Common myeloid progenitor, CD34-positive (primary cell): ENCODE measurements around the gene ADAT3.

Experiments used
- CTCF ChIA-PET: fragments of 350-600 bp; sonication (Branson Sonifier 250); formaldehyde crosslinking; loops from one replicate; lab custom pipeline; 2021; ENCODE audit warnings: antibody characterized with exemption; lab: Charles Lee
- POLR2A ChIA-PET: fragments of 350-600 bp; sonication (Branson Sonifier 250); formaldehyde crosslinking; loops from one replicate; lab custom pipeline; 2021; ENCODE audit warnings: antibody characterized with exemption; lab: Charles Lee
- DNase-seq, 3 donors: peaks; one replicate each; pipeline versions ENCODE4 v3.0.0 to v3.0.0-alpha.2; 2013
- H3K27ac ChIP-seq, 2 experiments: 1 replicate in 1 of 2; 2 replicates in 1 of 2; pipeline ENCODE4 v1.7.0; 2013; ENCODE audit warnings: inconsistent platforms in 2 of 2, low read length in 2 of 2, mild to moderate bottlenecking in 2 of 2, low read depth in 1 of 2, moderate library complexity in 1 of 2; ENCODE audit not compliant: severe bottlenecking in 2 of 2, insufficient read depth in 1 of 2, poor library complexity in 1 of 2
- H3K27me3 ChIP-seq, 5 experiments: replicated peaks in 2 of 5; 1 replicate in 3 of 5; 2 replicates in 2 of 5; pipeline versions ENCODE4 v1.6.1 to v1.7.0; 2013; ENCODE audit warnings: low read length in 4 of 5, mild to moderate bottlenecking in 2 of 5, moderate library complexity in 2 of 5, inconsistent platforms in 1 of 5; ENCODE audit not compliant: insufficient read depth in 5 of 5, control insufficient read depth in 4 of 5
- H3K36me3 ChIP-seq, 4 experiments: 1 replicate in 2 of 4; 2 replicates in 2 of 4; pipeline versions ENCODE4 v1.6.1 to v1.7.0; 2013; ENCODE audit warnings: low read length in 3 of 4, control low read depth in 1 of 4, mild to moderate bottlenecking in 1 of 4; ENCODE audit not compliant: control insufficient read depth in 4 of 4, insufficient read depth in 4 of 4
- H3K4me1 ChIP-seq, 4 experiments: 1 replicate in 3 of 4; 2 replicates in 1 of 4; pipeline versions ENCODE4 v1.6.1 to v1.7.1; 2013; ENCODE audit warnings: low read length in 3 of 4, mild to moderate bottlenecking in 3 of 4, control low read depth in 1 of 4, inconsistent platforms in 1 of 4, moderate library complexity in 1 of 4; ENCODE audit not compliant: control insufficient read depth in 4 of 4, insufficient read depth in 4 of 4; ENCODE audit errors: control extremely low read depth in 1 of 4
- H3K4me3 ChIP-seq, 7 experiments: 1 replicate in 4 of 7; 2 replicates in 3 of 7; pipeline versions ENCODE4 v1.5.1 to v1.7.0; 2013; ENCODE audit warnings: mild to moderate bottlenecking in 7 of 7, low read length in 6 of 7, moderate library complexity in 6 of 7, inconsistent platforms in 2 of 7, low read depth in 2 of 7, control low read depth in 1 of 7; ENCODE audit not compliant: insufficient read depth in 4 of 7, control insufficient read depth in 1 of 7; ENCODE audit errors: extremely low read depth in 1 of 7
- H3K9me3 ChIP-seq, 5 experiments: 1 replicate in 4 of 5; 2 replicates in 1 of 5; pipeline versions ENCODE4 v1.6.1 to v1.7.1; 2013; ENCODE audit warnings: low read length in 4 of 5, mild to moderate bottlenecking in 2 of 5, inconsistent platforms in 1 of 5, low read depth in 1 of 5, moderate library complexity in 1 of 5; ENCODE audit not compliant: control insufficient read depth in 4 of 5, insufficient read depth in 2 of 5; ENCODE audit errors: control extremely low read depth in 1 of 5
- WGBS: methylation state at CpG from one replicate; pipeline ENCODE4 v1.1.5; 2013; ENCODE audit not compliant: insufficient coverage; 5-methylcytosine and 5-hydroxymethylcytosine counted together

The ADAT3 gene

GRCh38 chr19:1945899-1946298 lies 40.7 kb downstream of the ADAT3 start:
- peaks cover 5 to 62% (median 43%) of the 10 kb centered on the region in 4 experiments for H3K4me1 ChIP-seq
- WGBS: 91% methylated on average over 8 of the region's 18 CpGs
- H3K27me3 ChIP-seq: no peaks in the 10 kb centered on the region
- ChIA-PET POLR2A (interaction anchor here (0.7 kb wide), 1 partner anchor 12 kb away, joined by 3 read pairs; no protein-coding TSS in a partner anchor), CTCF (interaction anchor here (1.0 to 1.4 kb wide), 5 partner anchors 14 to 177 kb away, joined by 3 to 5 read pairs (median 4); no protein-coding TSS in a partner anchor)
- no peak overlapping the region for H3K27ac ChIP-seq
- DNase-seq: peak in 2 of 3 donors; percentile 50 to 56
- peaks cover 0 to 25% (median 8%) of the 10 kb centered on the region in 4 experiments for H3K36me3 ChIP-seq
- no peak overlapping the region for H3K4me3 ChIP-seq
- H3K9me3 ChIP-seq: no peaks in the 10 kb centered on the region

- CTCF ChIA-PET: interaction anchor here (1.0 to 1.6 kb wide), 5 partner anchors 10 to 43 kb away, joined by 3 to 4 read pairs (median 3); no protein-coding TSS in a partner anchor
- POLR2A ChIA-PET: interaction anchor here (0.8 to 0.9 kb wide), 2 partner anchors 16 to 53 kb away, joined by 3 read pairs; no protein-coding TSS in a partner anchor
- Histone ChIP-seq H3K4me1 (peaks cover 5 to 63% (median 40%) of the 10 kb centered on the region in 4 experiments), H3K27ac (no peak overlapping the region), H3K36me3 (peaks cover 0 to 33% (median 16%) of the 10 kb centered on the region in 4 experiments), H3K27me3 (no peaks in the 10 kb centered on the region), H3K4me3 (no peak overlapping the region), H3K9me3 (no peaks in the 10 kb centered on the region)
- DNase-seq: no peak
- WGBS: 83% methylated on average over 34 of the region's 34 CpGs
Observed at GRCh38 chr19:1947651-1948209, 42.5 kb downstream of the ADAT3 start.

GRCh38 chr19:1949304-1950101 lies 44.3 kb downstream of the ADAT3 start:
- Histone ChIP-seq H3K27me3 (no peaks in the 10 kb centered on the region), H3K36me3 (peaks cover 0 to 51% (median 23%) of the 10 kb centered on the region in 4 experiments), H3K4me1 (peaks cover 0 to 45% (median 22%) of the 10 kb centered on the region in 4 experiments), H3K9me3 (no peaks in the 10 kb centered on the region), H3K27ac (no peak overlapping the region), H3K4me3 (no peak overlapping the region)
- ChIA-PET CTCF (no interaction called here), POLR2A (no interaction called here)
- 96% methylated on average over 37 of the region's 44 CpGs for WGBS
- no peak for DNase-seq

GRCh38 chr19:1950640-1951039 lies 45.4 kb downstream of the ADAT3 start:
- peaks cover 0 to 59% (median 23%) of the 10 kb centered on the region in 4 experiments for H3K36me3 ChIP-seq

GRCh38 chr19:1952635-1953034 lies 47.4 kb downstream of the ADAT3 start:
- ChIA-PET POLR2A (no interaction called here), CTCF (no interaction called here)
- Histone ChIP-seq H3K27ac (no peak overlapping the region), H3K4me3 (no peak overlapping the region), H3K36me3 (peaks cover 0 to 55% (median 26%) of the 10 kb centered on the region in 4 experiments), H3K4me1 (peaks cover 0 to 26% (median 13%) of the 10 kb centered on the region in 4 experiments), H3K27me3 (no peaks in the 10 kb centered on the region), H3K9me3 (no peaks in the 10 kb centered on the region)
- no peak for DNase-seq
- 98% methylated on average over 21 of the region's 21 CpGs for WGBS

More at GRCh38 chr19:1950640-1951039, 45.4 kb downstream of the ADAT3 start:
- peaks cover 0 to 36% (median 15%) of the 10 kb centered on the region in 4 experiments for H3K4me1 ChIP-seq
- H3K4me3 ChIP-seq: no peak overlapping the region
- no peak for DNase-seq
- no peaks in the 10 kb centered on the region for H3K9me3 ChIP-seq
- ChIA-PET CTCF (interaction anchor here (1.0 kb wide), 1 partner anchor 52 kb away, joined by 3 read pairs; no protein-coding TSS in a partner anchor), POLR2A (no interaction called here)
- 96% methylated on average over 11 of the region's 16 CpGs for WGBS
- H3K27ac ChIP-seq: no peak overlapping the region
- H3K27me3 ChIP-seq: no peaks in the 10 kb centered on the region

- H3K4me1 ChIP-seq: peaks cover 0 to 23% (median 9%) of the 10 kb centered on the region in 4 experiments
- POLR2A ChIA-PET: no interaction called here
Observed at GRCh38 chr19:1953037-1953436, 47.8 kb downstream of the ADAT3 start.

More at GRCh38 chr19:1953037-1953436, 47.8 kb downstream of the ADAT3 start:
- H3K27ac ChIP-seq: no peak overlapping the region
- H3K36me3 ChIP-seq: peaks cover 0 to 56% (median 26%) of the 10 kb centered on the region in 4 experiments
- H3K27me3 ChIP-seq: no peaks in the 10 kb centered on the region
- 95% methylated on average over 13 of the region's 19 CpGs for WGBS
- CTCF ChIA-PET: no interaction called here
- no peak overlapping the region for H3K4me3 ChIP-seq
- H3K9me3 ChIP-seq: no peaks in the 10 kb centered on the region
- DNase-seq: no peak
